ENCODE data around the gene CSRNP3. TPM values are rescaled to one million over a fixed set of nuclear protein-coding genes. Genes with fewer than 3 reads are reported as not detected.
"Not testable (repeated sequence)": the region's sequence is repeated elsewhere in the genome, so short reads cannot be mapped to it uniquely, and the experiment has no call there.

The CSRNP3 gene
- total and polyA plus RNA-seq, 8 donors: under 0.01 to 9.9 (median 0.58) TPM; not detected in 1

DNA sequence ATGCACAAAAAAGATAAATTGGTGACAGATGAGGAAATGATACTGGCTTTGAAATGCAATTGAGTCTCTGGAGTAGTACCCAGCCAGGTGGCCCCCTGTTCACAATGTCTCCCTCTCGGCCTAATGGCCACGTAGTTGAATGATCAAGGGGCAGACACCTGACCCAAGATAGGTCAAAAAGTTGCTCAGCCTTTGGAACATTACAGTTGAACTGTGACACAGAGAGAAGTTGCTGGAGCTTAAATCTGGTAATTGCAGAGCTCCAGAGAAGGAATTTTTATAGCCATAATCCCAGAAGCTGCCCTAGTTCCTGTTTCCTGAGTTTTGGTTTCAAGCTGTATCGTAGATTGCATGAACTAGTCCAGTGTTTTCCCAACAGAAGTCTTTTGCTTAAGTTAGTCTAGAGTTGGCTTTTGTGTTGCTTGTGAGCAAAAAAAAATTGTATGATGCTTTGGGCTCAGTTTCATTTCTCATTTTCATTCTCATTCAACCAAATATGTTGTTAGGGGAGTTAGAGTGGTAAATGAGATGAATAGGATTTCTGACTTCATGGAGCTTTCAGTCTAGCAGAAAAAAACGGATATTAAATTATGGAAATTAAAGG, 117.9 kb downstream of the CSRNP3 start:
- intact Hi-C loops (cut with DNase I; ENCODE audit: low total_unique reads): no loop called here
- WGBS, 5 donors: 76 to 89% (median 82%) methylated on average over 4 of the region's 4 CpGs

GRCh38 chr2:165590999-165591398, 121.5 kb downstream of the CSRNP3 start:
- intact Hi-C loops (cut with DNase I; ENCODE audit: low total_unique reads); DNase-seq: not testable (repeated sequence)

More for the DNA sequence above, 117.9 kb downstream of the CSRNP3 start:
- H3K27me3 ChIP-seq: no peaks in the 10 kb centered on the region
- no peak for DNase-seq
- H3K27ac ChIP-seq: no peak overlapping the region
- H3K4me3 ChIP-seq: no peak overlapping the region
- no peaks in the 10 kb centered on the region for H3K36me3 ChIP-seq
- no peak for TF ChIP-seq POLR2A (IDR thresholded peaks at IDR 0.05)
- TF ChIP-seq CTCF (IDR thresholded peaks at IDR 0.05): no peak
- TF ChIP-seq EP300 (IDR thresholded peaks at IDR 0.05): no peak
- TF ChIP-seq POLR2AphosphoS5 (IDR thresholded peaks at IDR 0.05): no peak
- no peaks in the 10 kb centered on the region for H3K9me3 ChIP-seq
- no peaks in the 10 kb centered on the region for H3K4me1 ChIP-seq

GRCh38 chr2:165593081-165593480, 123.6 kb downstream of the CSRNP3 start:
- TF ChIP-seq EP300 (IDR thresholded peaks at IDR 0.05): no peak
- no peak for TF ChIP-seq CTCF (IDR thresholded peaks at IDR 0.05)
- no peak for TF ChIP-seq POLR2AphosphoS5 (IDR thresholded peaks at IDR 0.05)
- no peak for TF ChIP-seq POLR2A (IDR thresholded peaks at IDR 0.05)
- 88 to 100% (median 98%) methylated on average over 3 of the region's 3 CpGs for WGBS, 5 donors
- intact Hi-C loops (cut with DNase I; ENCODE audit: low total_unique reads): no loop called here
- no peak overlapping the region for H3K4me3 ChIP-seq
- no peak overlapping the region for H3K27ac ChIP-seq
- no peaks in the 10 kb centered on the region for H3K27me3 ChIP-seq
- no peaks in the 10 kb centered on the region for H3K4me1 ChIP-seq
- no peaks in the 10 kb centered on the region for H3K9me3 ChIP-seq
- no peak for DNase-seq
- no peaks in the 10 kb centered on the region for H3K36me3 ChIP-seq

More at GRCh38 chr2:165590999-165591398, 121.5 kb downstream of the CSRNP3 start:
- not testable (repeated sequence) for H3K27ac ChIP-seq, H3K27me3 ChIP-seq, H3K4me3 ChIP-seq, H3K9me3 ChIP-seq, H3K4me1 ChIP-seq, H3K36me3 ChIP-seq

DNA sequence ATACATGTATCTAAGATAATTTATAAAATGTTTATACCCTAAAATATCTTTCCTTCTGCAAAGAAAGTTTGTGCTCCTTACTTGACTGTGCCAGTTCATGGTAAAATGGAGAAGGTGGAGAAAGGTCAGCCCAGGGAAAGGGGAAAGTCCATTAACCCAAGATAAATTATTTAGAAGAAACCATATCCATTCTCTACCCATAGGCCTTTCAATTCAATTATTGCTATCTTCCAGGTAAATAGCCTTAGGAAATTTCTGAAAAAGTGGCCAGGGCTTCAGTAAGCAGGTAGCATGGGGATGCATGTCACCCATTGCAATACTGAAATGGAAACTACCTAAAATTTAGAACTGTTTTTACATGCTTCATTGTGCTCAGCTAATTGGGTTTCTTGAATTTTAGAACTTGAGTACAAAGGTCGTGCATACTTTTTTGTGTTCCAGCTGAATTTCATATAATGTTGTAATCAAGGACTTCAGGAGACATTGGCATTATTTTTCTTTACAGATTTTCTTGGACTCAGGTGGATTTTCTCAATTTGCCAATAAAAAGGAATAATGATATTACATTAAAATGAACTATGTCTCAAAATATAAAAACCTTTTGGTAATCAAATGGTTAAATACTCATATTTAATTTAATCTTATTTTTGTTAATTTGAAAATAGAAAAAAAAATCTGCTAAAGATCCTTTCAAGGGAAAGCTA, 124.9 kb downstream of the CSRNP3 start:
- intact Hi-C loops (cut with DNase I; ENCODE audit: low total_unique reads): no loop called here
- WGBS, 5 donors: 86 to 98% (median 93%) methylated on average over 1 of the region's 1 CpG
- Histone ChIP-seq H3K27me3 (no peaks in the 10 kb centered on the region), H3K36me3 (no peaks in the 10 kb centered on the region), H3K9me3 (no peaks in the 10 kb centered on the region), H3K27ac (no peak overlapping the region), H3K4me3 (no peak overlapping the region), H3K4me1 (no peaks in the 10 kb centered on the region)
- DNase-seq: no peak
- no peak for TF ChIP-seq CTCF (IDR thresholded peaks at IDR 0.05)
- no peak for TF ChIP-seq POLR2AphosphoS5 (IDR thresholded peaks at IDR 0.05)
- no peak for TF ChIP-seq EP300 (IDR thresholded peaks at IDR 0.05)
- no peak for TF ChIP-seq POLR2A (IDR thresholded peaks at IDR 0.05)

- no peaks in the 10 kb centered on the region for H3K27me3 ChIP-seq
- no peak for DNase-seq
- no peaks in the 10 kb centered on the region for H3K4me1 ChIP-seq
- H3K9me3 ChIP-seq: no peaks in the 10 kb centered on the region
- TF ChIP-seq POLR2A (IDR thresholded peaks at IDR 0.05) (no peak), EP300 (IDR thresholded peaks at IDR 0.05) (no peak), CTCF (IDR thresholded peaks at IDR 0.05) (no peak), POLR2AphosphoS5 (IDR thresholded peaks at IDR 0.05) (no peak)
- no peak overlapping the region for H3K27ac ChIP-seq
- H3K36me3 ChIP-seq: no peaks in the 10 kb centered on the region
- intact Hi-C loops (cut with DNase I; ENCODE audit: low total_unique reads): no loop called here
- 77 to 79% (median 78%) methylated on average over 6 of the region's 6 CpGs for WGBS, 5 donors
- H3K4me3 ChIP-seq: no peak overlapping the region
These were observed 125.4 kb downstream of the CSRNP3 start for GRCh38 chr2:165594935-165595255.

All from stomach (tissue), 9 donors.